NT2/D1 (cell line): ENCODE data around the gene GRWD1.
A peak's percentile ranks its signal among the peaks of the same experiment; 100 is the strongest.

Experiments
- DNase-seq: peaks from one replicate; pipeline ENCODE4 v3.0.0-alpha.2; 2011; ENCODE audit warnings: low read depth, low spot score
- H3K27me3 ChIP-seq: 2 replicates; pipeline ENCODE4 v1.6.0; 2011; ENCODE audit warnings: mild to moderate bottlenecking; ENCODE audit not compliant: insufficient read length, insufficient read depth
- H3K36me3 ChIP-seq: 2 replicates; pipeline ENCODE4 v1.6.1; 2011; ENCODE audit warnings: mild to moderate bottlenecking, low read length, mixed read lengths; ENCODE audit not compliant: insufficient read depth, insufficient read length
- H3K4me1 ChIP-seq: 2 replicates; pipeline ENCODE4 v1.5.1; 2011; ENCODE audit not compliant: insufficient read depth, insufficient read length
- H3K4me3 ChIP-seq: 2 replicates; pipeline ENCODE4 v1.5.1; 2011; ENCODE audit warnings: low read depth; ENCODE audit not compliant: insufficient read length
- H3K9ac ChIP-seq: 2 replicates; pipeline ENCODE4 v1.6.0; 2011; ENCODE audit warnings: low read depth; ENCODE audit not compliant: insufficient read length
- H3K9me3 ChIP-seq: 2 replicates; pipeline ENCODE4 v1.5.1; 2011; ENCODE audit warnings: mild to moderate bottlenecking, low read length; ENCODE audit not compliant: insufficient read depth
- SUZ12 ChIP-seq: IDR thresholded peaks from 2 replicates; pipeline ENCODE4 v1.6.1; 2011; ENCODE audit not compliant: insufficient read length, insufficient read depth; ENCODE audit errors: extremely low read depth
- YY1 ChIP-seq: IDR thresholded peaks from 2 replicates; pipeline ENCODE4 v1.6.1; 2011; ENCODE audit not compliant: insufficient read length, insufficient read depth
- ZNF274 ChIP-seq: IDR thresholded peaks from 2 replicates; pipeline ENCODE4 v1.6.1; 2011; ENCODE audit warnings: mild to moderate bottlenecking, low read depth, low read length

The GRWD1 gene

GRCh38 chr19:48497728-48498594 is 52.2 kb downstream of the GRWD1 start:
- TF ChIP-seq ZNF274 (no peak), YY1 (no peak), SUZ12 (no peak)
- Histone ChIP-seq H3K4me3 (no peak overlapping the region), H3K4me1 (peaks cover 6% of the 10 kb centered on the region)

DNA sequence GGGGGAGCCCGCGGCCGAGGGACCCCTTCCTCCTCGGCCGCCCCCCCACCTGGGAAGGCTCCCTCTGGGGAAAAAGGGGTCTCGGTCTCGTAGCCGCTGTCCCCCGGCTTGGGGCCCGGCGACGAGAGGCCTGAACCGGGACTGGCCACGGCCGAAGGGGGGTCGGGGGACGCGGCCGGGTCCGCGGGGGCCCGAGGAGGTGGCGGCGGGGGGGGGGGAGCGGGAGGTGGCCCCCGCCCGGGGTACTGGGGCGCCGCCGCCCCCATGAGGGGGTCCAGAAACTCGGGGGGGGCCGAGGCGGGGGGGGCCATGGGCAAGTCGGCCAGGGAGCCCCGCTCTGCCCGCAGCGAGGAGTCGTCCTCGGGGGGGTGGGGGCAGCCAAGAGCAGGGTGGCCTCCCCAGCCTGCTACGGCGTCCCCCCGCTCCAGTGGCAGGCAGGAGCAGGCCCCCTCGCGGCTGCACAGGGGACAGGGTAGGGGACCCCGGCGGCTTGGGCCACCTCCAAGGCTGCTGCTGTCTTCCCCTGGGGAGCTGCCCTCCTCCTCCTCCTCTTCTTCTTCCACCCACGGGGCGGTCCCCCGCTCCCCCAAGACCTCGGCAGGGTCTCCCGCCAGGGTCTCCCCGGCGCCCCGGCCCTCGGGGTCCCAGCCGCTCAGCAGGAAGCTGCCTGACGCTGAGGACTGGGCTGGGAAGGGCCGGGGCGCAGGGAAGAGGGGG is 53.0 kb downstream of the GRWD1 start:
- H3K36me3 ChIP-seq = no peaks in the 10 kb centered on the region
- no peak overlapping the region for H3K4me3 ChIP-seq
- peaks cover 6% of the 10 kb centered on the region for H3K4me1 ChIP-seq
- H3K9me3 ChIP-seq = no peaks in the 10 kb centered on the region
- H3K27me3 ChIP-seq = peaks cover 16% of the 10 kb centered on the region
- DNase-seq = no peak
- no peak for TF ChIP-seq SUZ12
- no peak for TF ChIP-seq YY1
- no peak for TF ChIP-seq ZNF274
- no peak overlapping the region for H3K9ac ChIP-seq

More at GRCh38 chr19:48497728-48498594, 52.2 kb downstream of the GRWD1 start:
- no peak for DNase-seq
- H3K9ac ChIP-seq = no peak overlapping the region
- no peaks in the 10 kb centered on the region for H3K9me3 ChIP-seq
- no peaks in the 10 kb centered on the region for H3K36me3 ChIP-seq
- H3K27me3 ChIP-seq = peaks cover 16% of the 10 kb centered on the region

GRCh38 chr19:48499316-48500090 is 53.7 kb downstream of the GRWD1 start:
- no peaks in the 10 kb centered on the region for H3K9me3 ChIP-seq
- DNase-seq = no peak
- H3K27me3 ChIP-seq = peaks cover 11% of the 10 kb centered on the region
- no peaks in the 10 kb centered on the region for H3K36me3 ChIP-seq
- H3K4me1 ChIP-seq = peaks cover 3% of the 10 kb centered on the region
- H3K9ac ChIP-seq = no peak overlapping the region
- TF ChIP-seq SUZ12 = no peak
- no peak for TF ChIP-seq ZNF274
- TF ChIP-seq YY1 = no peak
- H3K4me3 ChIP-seq = no peak overlapping the region

DNA sequence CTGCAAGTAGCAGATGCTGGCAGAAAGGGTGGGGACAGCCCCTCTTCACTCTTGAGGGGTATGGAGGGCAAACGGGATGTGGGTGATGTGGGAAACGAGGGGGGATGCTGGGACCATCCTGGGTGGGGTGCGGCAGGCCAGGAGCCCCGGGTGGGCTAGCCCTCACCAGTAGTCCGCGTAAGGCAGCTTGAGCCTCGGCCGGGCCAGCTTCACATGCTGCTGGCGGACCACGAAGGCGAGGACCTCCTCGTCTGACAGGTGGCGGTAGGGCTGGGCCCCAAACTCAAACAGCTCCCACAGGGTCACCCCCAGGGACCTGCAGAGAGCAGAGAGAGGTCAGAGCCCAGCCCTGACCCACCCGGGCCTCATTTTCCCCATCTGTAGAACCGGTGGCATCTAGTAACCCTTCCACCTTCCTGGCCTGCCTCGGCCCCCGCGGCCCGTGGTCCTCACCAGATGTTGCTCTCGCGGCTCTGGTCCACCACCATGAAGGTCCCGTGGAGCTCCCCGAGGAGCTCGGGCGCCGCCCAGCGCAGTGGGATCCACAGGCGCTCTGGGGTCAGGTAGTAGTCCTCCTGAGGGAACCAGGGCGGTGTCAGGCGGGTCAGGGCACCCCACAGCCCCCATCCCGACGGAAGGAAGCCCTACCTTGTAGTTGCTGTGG is 55.2 kb downstream of the GRWD1 start:
- H3K9ac ChIP-seq = peak overlapping the region; percentile 74
- H3K36me3 ChIP-seq = no peaks in the 10 kb centered on the region
- no peak for DNase-seq
- H3K9me3 ChIP-seq = no peaks in the 10 kb centered on the region
- peaks cover 3% of the 10 kb centered on the region for H3K4me1 ChIP-seq
- TF ChIP-seq ZNF274 (no peak), YY1 (no peak), SUZ12 (no peak)
- H3K27me3 ChIP-seq = peaks cover 4% of the 10 kb centered on the region
- H3K4me3 ChIP-seq = peak overlapping the region; percentile 68

DNA sequence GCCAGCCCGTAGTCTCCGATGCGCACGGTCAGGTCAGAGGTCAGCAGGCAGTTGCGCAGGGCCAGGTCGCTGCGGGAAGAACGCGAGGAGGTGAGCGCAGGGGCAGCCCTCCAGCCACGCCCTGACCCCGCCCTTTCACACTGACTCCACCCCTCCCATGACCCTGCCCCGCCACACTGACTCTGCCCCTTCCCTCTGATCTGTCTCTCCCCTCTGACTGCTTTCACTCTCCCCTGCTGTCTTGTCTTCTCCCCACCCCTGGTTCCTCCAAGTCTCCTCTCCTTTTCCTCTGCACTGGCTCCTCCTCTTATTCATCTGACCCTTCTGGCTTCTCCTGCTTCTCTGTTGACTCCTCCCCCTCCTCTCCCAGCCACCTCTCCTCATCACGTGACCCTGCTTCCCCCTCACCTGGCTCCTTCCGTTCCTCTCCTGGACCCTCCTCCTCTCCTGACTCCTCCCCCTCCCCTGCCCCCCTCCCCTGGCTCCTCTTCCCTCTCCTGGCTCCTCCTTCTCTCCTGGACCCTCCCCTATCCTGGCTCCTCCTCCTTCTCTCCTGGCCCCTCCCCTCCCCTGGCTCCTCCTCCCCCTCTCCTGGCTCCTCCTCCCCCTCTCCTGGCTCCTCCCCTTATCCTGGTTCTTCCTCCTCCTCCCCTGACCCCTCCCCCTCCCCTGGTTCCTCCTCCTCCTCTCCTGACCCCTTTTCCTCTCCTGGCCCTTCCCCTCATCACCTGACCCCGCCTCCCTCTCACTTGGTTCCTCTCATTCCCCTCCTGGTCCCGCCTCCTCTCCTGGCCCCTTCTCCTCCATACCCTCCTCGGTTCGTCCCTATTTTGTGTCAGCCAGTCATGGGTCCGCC is 55.9 kb downstream of the GRWD1 start:
- H3K9ac ChIP-seq = peak overlapping the region; percentile 74
- peaks cover 3% of the 10 kb centered on the region for H3K4me1 ChIP-seq
- no peak for TF ChIP-seq ZNF274
- H3K4me3 ChIP-seq = peak overlapping the region; percentile 68
- no peaks in the 10 kb centered on the region for H3K9me3 ChIP-seq
- no peaks in the 10 kb centered on the region for H3K36me3 ChIP-seq
- H3K27me3 ChIP-seq = peaks cover 4% of the 10 kb centered on the region
- peak; percentile 94 for DNase-seq

DNA sequence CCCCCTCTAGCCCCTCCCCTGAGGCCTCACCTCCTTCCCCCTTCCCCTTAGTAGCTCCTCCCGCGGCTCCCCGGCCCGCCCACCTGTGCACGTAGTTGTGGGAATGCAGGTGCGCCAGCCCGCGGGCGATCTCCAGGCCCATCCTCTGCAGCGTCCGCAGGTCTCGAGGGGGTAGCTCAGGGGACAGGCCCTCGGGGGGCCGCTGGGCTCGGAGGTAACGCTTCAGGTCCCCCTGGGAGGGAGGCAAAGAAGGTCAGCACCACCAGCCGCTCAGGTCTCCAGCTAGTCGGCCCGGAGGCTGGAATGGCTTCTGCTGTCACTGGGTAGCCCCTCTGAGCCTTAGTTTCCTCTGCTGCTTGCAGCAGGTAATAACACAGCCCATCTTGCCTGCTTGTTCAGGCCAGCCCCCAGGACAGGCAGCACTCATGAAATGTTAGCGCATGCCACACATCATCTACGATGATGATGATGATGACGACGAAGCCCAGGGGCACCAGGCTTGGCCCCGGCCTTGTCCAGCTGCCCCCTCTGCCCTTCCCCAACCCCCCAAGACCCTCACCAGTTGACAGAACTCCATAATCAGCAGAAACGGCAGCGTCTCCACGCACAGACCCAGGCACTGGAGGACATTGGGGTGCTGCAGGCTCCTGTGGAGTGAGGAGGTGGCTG is 56.7 kb downstream of the GRWD1 start:
- DNase-seq = no peak
- no peaks in the 10 kb centered on the region for H3K9me3 ChIP-seq
- no peaks in the 10 kb centered on the region for H3K36me3 ChIP-seq
- peaks cover 3% of the 10 kb centered on the region for H3K4me1 ChIP-seq
- H3K9ac ChIP-seq = peak overlapping the region; percentile 51
- TF ChIP-seq ZNF274 = no peak
- no peak for TF ChIP-seq YY1
- no peak for TF ChIP-seq SUZ12
- peaks cover 4% of the 10 kb centered on the region for H3K27me3 ChIP-seq
- H3K4me3 ChIP-seq = peak overlapping the region; percentile 36
